GM10266 (cell line): Measurements from ENCODE around the gene GPR18.

Source experiments
- DNase-seq: peaks from one replicate; pipeline ENCODE4 v3.0.0; 2012; ENCODE audit errors: extremely low spot score
- TF ChIP-seq, protein P1 (sequence below): IDR thresholded peaks from 2 replicates; pipeline ENCODE4 v1.5.1; 2012; ENCODE audit warnings: mild to moderate bottlenecking, low read depth; ENCODE audit not compliant: control insufficient read depth, insufficient read depth; ENCODE audit errors: missing control alignments

Gene GPR18

DNA sequence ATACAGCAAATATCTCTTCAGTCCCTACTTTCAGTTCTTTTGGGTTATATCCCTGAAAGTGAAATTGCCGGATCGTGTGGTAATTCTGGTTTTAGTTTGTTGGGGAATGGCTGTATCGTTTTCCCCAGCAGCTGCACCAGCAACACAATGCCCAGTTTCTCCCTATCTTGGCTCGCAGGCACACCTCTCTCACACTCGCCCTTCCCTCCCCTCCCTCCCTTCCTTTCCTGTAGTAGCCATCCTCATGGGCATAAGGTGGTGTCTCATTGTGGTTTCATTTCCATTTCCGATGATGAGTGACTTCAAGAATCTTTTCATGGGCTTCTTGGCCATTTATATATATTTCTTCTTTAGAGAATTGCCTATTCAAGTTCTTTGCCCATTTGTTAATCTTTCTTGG is 8.6 kb upstream of the GPR18 start:
- TF ChIP-seq, protein P1, sequence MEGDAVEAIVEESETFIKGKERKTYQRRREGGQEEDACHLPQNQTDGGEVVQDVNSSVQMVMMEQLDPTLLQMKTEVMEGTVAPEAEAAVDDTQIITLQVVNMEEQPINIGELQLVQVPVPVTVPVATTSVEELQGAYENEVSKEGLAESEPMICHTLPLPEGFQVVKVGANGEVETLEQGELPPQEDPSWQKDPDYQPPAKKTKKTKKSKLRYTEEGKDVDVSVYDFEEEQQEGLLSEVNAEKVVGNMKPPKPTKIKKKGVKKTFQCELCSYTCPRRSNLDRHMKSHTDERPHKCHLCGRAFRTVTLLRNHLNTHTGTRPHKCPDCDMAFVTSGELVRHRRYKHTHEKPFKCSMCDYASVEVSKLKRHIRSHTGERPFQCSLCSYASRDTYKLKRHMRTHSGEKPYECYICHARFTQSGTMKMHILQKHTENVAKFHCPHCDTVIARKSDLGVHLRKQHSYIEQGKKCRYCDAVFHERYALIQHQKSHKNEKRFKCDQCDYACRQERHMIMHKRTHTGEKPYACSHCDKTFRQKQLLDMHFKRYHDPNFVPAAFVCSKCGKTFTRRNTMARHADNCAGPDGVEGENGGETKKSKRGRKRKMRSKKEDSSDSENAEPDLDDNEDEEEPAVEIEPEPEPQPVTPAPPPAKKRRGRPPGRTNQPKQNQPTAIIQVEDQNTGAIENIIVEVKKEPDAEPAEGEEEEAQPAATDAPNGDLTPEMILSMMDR, result no peak
- DNase-seq, result no peak

DNA sequence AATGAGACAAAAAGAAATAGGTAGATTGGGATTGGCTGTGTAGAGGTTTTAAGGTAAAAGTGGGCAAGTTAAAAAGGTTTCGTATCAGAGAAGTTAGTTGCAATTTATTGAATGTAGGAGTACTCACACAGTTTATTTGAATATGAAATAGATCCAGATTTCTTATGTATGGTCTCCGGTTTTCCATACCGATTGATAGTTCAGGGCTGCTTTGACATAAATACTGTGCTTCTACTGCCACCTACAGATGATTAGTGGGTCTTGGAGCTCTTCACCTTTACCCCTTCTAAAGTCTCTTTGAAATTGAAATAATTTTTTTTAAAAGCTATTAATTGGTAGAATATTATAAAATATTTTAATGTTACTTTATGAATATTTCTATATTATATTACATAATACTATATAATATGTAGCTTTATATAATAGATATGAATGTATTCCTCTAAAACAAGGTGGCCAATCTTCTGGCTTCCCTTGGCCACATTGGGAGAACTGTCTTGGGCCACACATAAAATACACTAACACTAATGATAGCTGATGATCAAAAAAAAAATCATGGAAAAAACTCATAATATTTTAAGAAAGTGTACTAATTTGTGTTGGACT is 7.7 kb upstream of the GPR18 start:
- DNase-seq, result peak; percentile 33

DNA sequence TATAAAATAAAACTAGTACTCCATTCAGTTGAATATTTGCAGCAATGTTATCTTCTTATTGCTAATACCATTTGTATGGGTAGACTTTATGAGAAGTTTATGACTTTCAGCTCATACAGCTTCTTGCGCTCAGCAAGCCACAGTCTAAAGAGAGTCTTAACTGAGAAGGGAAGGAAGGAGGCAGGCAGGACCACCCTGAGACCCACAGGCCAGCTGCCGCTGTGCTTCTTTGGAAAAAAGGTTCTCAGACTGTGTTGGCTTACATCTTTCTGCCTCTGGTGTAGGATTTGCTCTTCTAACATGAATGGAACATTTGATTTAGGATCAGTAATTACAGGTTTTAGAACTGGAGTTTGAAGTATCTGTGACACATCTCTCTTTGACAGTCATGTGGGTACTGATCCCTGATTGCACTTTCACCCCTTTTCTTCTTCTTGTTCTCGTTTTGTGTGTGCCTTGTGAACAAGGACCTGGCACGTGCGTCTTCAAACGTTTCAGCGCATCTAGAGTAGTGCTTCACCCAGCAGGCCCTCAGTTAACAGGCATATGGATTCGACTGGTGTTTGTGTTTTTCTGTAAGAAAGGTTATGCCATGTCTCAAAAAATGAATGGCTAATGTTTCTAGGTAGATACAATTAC is 7.1 kb upstream of the GPR18 start:
- TF ChIP-seq, protein P1, result no peak
- no peak for DNase-seq

More for the DNA sequence above, 7.7 kb upstream of the GPR18 start:
- TF ChIP-seq, protein P1, result peak; percentile 60

DNA sequence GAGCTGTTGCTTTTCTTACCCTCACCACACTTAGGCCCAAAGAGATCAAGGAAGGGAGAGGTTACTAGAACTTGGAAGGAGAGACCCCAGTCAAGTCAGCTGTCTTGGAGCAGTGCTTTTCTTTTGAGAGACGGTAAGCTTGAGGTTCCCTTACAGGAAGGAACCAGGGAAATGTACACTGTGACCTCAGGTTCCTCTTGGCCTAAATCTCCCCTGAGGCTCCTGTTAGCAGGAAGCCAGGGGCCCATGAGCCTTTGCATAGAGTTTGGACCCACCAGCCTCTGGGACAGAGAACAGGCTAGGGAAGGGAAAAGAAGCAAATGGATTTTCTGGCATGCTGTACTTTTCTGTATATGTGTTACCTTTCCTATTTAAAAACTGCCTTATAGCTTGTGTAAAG is 5.9 kb upstream of the GPR18 start:
- no peak for DNase-seq
- TF ChIP-seq, protein P1, result no peak

DNA sequence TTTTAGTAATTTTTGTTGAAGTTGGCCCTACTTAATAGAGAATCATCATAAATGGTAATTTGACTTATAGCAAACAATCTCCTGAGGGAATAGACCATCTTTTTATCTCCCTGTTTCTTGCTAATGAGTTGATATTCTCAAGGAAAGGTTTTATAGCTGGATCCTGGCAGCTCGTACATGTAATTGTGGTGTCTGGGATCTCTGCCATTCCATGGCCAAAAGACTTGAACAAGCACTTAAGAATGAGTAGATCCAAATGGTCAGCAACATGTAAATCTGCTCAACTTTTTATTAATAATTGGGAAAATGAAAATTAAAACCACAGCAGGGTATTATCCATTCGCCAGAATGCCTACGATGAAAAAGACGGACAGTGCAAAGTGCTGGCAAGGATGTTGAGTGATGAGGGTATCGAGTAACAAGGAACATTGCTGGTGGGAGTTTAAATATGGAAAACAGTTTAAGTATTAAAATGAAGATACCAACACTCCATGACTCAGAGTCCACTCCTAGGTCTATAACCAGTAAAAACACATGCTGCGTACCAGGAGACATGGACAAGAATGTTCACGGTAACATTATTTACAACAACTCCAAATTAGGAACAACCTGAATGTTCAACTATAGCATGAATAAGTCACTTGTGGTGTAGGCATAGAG is 5.1 kb upstream of the GPR18 start:
- DNase-seq, result no peak
- TF ChIP-seq, protein P1, result no peak

DNA sequence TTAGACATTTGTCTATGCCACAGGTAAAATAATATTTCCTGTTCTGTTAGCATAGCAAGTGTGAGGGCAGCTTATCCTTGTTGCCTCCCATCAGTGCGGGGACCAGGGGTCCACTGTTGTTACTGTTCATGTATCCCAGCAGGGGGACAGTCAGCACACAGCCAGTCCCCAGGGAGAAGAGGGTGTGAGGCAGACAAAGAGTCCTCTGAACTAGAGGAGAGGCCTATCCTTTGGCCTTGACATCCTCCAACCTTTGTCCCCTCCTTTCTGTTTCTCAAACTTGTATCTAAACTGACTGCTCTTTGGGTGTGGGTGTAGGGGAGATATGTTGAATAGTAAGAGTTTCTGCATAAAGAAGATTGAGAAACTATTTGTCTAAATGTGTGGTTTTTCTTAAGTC is 2.9 kb upstream of the GPR18 start:
- TF ChIP-seq, protein P1, result no peak
- DNase-seq, result no peak

DNA sequence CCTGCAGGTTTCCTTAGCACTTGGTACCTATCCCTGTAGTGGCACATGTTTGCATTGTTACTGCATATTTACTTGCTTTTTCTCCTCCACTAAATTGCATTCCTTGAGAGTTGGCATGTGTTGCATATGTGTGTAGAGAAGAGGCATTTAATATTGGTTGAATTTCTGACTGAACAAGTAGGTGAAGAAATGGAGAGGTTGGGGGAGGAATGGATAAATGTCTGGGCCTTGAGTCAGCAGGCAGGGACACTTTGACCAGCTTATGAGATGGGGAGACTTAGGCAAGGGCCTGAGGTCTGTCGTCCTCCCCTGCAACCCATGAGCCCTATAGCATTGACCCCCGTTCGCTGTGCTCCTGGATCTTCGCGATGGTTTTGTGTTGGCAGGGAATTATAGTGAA is 2.0 kb upstream of the GPR18 start:
- DNase-seq, result no peak
- TF ChIP-seq, protein P1, result no peak
